ENCODE data around the gene OGFR.

The OGFR gene

DNA sequence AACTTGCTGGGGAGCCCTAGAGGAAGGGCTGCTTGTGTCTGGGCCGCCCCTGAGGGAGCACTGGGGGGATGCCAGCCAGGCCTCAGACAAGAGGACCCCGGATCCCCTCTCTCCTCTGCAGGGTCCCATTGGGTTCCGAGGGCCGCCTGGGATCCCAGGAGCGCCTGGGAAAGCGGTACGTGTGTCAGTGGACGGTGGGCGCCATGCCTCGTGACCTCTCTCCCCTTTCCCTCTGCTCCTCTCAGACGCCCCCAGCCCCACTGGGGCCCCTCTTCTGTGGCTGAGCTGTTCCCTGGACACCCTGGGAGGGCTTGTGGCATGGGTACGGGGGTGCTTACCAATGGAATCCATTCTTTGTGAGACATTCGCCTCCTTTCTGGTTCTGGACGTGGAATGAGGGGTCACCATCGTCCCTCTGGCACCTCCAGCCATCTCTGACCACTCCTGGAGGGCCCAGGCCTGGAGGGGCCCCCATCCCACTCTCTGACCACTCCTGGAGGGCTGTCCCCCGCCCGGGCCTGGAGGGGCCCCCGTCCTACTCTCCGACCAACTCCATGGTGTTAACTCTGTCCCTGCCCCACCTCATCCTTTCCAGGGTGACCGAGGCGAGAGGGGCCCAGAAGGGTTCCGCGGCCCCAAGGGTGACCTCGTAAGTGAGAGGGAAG is 22.1 kb downstream of the OGFR start:
- H4K20me1 ChIP-seq (ENCODE audit: control insufficient read depth, insufficient read depth, low read depth, low read length) = no peaks in the 10 kb centered on the region
- H3K9me2 ChIP-seq (replicated peaks; ENCODE audit: control insufficient read depth, low read length) = no peaks in the 10 kb centered on the region
- H3K9me3 ChIP-seq (ENCODE audit: control insufficient read depth, insufficient read depth, low read length) = no peaks in the 10 kb centered on the region
- peaks cover 5% of the 10 kb centered on the region; the same call in 1 of the 2 replicates for H3K27me3 ChIP-seq (ENCODE audit: control insufficient read depth, low read length)
- no peak overlapping the region for H3K4me3 ChIP-seq (ENCODE audit: low read length)
- H3F3A ChIP-seq (ENCODE audit: control insufficient read depth, insufficient read depth) = peaks cover 3% of the 10 kb centered on the region; the same call in 1 of the 2 replicates
- no peaks in the 10 kb centered on the region for H3K79me2 ChIP-seq (ENCODE audit: control insufficient read depth, low read length)
- H3K4me2 ChIP-seq (ENCODE audit: low read length) = no peak overlapping the region
- TF ChIP-seq EZH2phosphoT487 (IDR thresholded peaks at IDR 0.05; ENCODE audit: borderline replicate concordance, low read length) = no peak
- TF ChIP-seq, protein P1, sequence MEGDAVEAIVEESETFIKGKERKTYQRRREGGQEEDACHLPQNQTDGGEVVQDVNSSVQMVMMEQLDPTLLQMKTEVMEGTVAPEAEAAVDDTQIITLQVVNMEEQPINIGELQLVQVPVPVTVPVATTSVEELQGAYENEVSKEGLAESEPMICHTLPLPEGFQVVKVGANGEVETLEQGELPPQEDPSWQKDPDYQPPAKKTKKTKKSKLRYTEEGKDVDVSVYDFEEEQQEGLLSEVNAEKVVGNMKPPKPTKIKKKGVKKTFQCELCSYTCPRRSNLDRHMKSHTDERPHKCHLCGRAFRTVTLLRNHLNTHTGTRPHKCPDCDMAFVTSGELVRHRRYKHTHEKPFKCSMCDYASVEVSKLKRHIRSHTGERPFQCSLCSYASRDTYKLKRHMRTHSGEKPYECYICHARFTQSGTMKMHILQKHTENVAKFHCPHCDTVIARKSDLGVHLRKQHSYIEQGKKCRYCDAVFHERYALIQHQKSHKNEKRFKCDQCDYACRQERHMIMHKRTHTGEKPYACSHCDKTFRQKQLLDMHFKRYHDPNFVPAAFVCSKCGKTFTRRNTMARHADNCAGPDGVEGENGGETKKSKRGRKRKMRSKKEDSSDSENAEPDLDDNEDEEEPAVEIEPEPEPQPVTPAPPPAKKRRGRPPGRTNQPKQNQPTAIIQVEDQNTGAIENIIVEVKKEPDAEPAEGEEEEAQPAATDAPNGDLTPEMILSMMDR (IDR thresholded peaks at IDR 0.05; ENCODE audit: low read depth, low read length, poor library complexity, severe bottlenecking) = no peak
- no peaks in the 10 kb centered on the region for H3K36me3 ChIP-seq (ENCODE audit: control insufficient read depth, low read length)
- H3K4me1 ChIP-seq (ENCODE audit: control insufficient read depth, low read length) = peaks cover 21% of the 10 kb centered on the region
- H3K27ac ChIP-seq (ENCODE audit: low read depth, low read length) = no peak overlapping the region

DNA sequence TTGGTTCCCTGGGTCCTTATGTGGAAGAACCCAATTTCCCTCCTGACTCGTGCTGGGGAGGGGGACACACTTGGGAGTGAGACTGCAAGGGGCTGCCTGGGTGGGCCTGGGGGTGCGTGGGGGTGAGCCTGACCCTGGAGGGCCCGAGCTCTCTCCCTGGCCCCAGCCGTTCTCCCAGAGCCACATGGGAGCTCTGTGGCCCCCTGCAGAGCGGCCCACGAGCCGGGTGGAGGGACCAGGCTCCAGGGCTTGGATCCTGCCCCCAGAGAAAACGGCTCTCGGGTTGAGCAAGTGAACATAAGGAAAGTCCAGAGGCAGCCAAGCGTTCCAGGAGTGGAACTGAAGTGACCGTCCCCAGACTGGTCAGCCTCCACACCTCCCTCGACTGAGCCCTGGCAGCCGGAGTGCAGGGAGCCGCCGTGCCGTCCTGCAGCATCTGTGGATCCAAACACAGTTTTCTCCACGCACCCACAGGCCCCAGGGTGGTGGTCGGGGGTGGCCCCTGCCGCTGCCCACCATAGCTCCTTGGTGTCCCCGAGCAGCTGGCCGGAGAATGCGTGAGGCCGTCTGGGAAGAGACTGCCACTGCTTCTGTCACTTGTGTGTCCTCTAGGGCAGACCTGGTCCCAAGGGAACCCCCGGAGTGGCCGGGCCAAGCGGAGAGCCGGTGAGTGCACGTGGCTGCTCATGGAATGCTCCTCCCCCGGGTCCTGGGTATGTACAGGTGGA is 22.8 kb downstream of the OGFR start:
- H3K9me2 ChIP-seq (replicated peaks; ENCODE audit: control insufficient read depth, low read length) = no peaks in the 10 kb centered on the region
- peaks cover 28% of the 10 kb centered on the region for H3K4me1 ChIP-seq (ENCODE audit: control insufficient read depth, low read length)
- peaks cover 3% of the 10 kb centered on the region; the same call in 1 of the 2 replicates for H3F3A ChIP-seq (ENCODE audit: control insufficient read depth, insufficient read depth)
- H3K4me2 ChIP-seq (ENCODE audit: low read length) = no peak overlapping the region
- no peaks in the 10 kb centered on the region for H4K20me1 ChIP-seq (ENCODE audit: control insufficient read depth, insufficient read depth, low read depth, low read length)
- TF ChIP-seq EZH2phosphoT487 (IDR thresholded peaks at IDR 0.05; ENCODE audit: borderline replicate concordance, low read length) = no peak
- TF ChIP-seq, protein P1 (IDR thresholded peaks at IDR 0.05; ENCODE audit: low read depth, low read length, poor library complexity, severe bottlenecking) = no peak
- no peaks in the 10 kb centered on the region for H3K79me2 ChIP-seq (ENCODE audit: control insufficient read depth, low read length)
- no peaks in the 10 kb centered on the region for H3K36me3 ChIP-seq (ENCODE audit: control insufficient read depth, low read length)
- peaks cover 5% of the 10 kb centered on the region; the same call in 1 of the 2 replicates for H3K27me3 ChIP-seq (ENCODE audit: control insufficient read depth, low read length)
- H3K27ac ChIP-seq (ENCODE audit: low read depth, low read length) = no peak overlapping the region
- no peaks in the 10 kb centered on the region for H3K9me3 ChIP-seq (ENCODE audit: control insufficient read depth, insufficient read depth, low read length)
- no peak overlapping the region for H3K4me3 ChIP-seq (ENCODE audit: low read length)

DNA sequence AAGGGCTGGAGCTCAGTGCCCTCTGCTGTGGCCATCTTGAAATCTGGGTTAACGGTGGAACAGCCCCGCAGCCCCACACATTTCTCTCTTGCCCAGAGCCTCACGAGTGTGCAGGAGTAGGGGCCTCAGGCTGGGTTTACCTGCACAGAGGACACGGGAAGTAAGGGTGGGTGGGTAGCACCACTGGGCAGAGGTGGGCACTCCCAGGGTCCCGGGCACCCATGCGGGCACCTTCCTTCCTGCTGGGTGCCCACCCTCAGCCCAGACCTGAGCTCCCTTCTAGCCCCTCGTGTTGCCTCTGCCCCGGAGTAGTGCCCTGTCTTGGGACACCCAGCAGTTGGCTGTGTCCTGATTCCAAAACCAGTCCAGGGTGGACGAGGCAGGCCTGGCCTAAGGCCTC is 23.4 kb downstream of the OGFR start:
- Histone ChIP-seq H3K9me3 (ENCODE audit: control insufficient read depth, insufficient read depth, low read length) (no peaks in the 10 kb centered on the region), H3K79me2 (ENCODE audit: control insufficient read depth, low read length) (no peaks in the 10 kb centered on the region), H3K36me3 (ENCODE audit: control insufficient read depth, low read length) (no peaks in the 10 kb centered on the region), H3F3A (ENCODE audit: control insufficient read depth, insufficient read depth) (peaks cover 1% of the 10 kb centered on the region; the same call in 1 of the 2 replicates), H3K4me2 (ENCODE audit: low read length) (no peak overlapping the region), H4K20me1 (ENCODE audit: control insufficient read depth, insufficient read depth, low read depth, low read length) (no peaks in the 10 kb centered on the region), H3K4me1 (ENCODE audit: control insufficient read depth, low read length) (peaks cover 33% of the 10 kb centered on the region), H3K27ac (ENCODE audit: low read depth, low read length) (no peak overlapping the region), H3K9me2 (replicated peaks; ENCODE audit: control insufficient read depth, low read length) (no peaks in the 10 kb centered on the region), H3K27me3 (ENCODE audit: control insufficient read depth, low read length) (peaks cover 5% of the 10 kb centered on the region; the same call in 1 of the 2 replicates), H3K4me3 (ENCODE audit: low read length) (no peak overlapping the region)
- TF ChIP-seq EZH2phosphoT487 (IDR thresholded peaks at IDR 0.05; ENCODE audit: borderline replicate concordance, low read length) = no peak
- TF ChIP-seq, protein P1 (IDR thresholded peaks at IDR 0.05; ENCODE audit: low read depth, low read length, poor library complexity, severe bottlenecking) = no peak

Data from DOHH2 (cell line).